Ramos (cell line): ENCODE results near the gene PSMB11.
"Not testable (repeated sequence)": the region's sequence is repeated elsewhere in the genome, so short reads cannot be mapped to it uniquely, and the experiment has no call there.

Source experiments
- in situ Hi-C: fragments of 300-500 bp; cut with MboI; formaldehyde crosslinking; loops from one replicate; pipeline ENCODE4 v1.14.3; 2022; ENCODE audit warnings: low sequenced_read_pairs; ENCODE audit not compliant: unreplicated experiment

The PSMB11 gene

GRCh38 chr14:23013054-23013748 lies 28.8 kb upstream of the PSMB11 start:
- in situ Hi-C loops, result no loop called here

GRCh38 chr14:23013749-23014054 lies 28.3 kb upstream of the PSMB11 start:
- in situ Hi-C loops, result not testable (repeated sequence)

DNA sequence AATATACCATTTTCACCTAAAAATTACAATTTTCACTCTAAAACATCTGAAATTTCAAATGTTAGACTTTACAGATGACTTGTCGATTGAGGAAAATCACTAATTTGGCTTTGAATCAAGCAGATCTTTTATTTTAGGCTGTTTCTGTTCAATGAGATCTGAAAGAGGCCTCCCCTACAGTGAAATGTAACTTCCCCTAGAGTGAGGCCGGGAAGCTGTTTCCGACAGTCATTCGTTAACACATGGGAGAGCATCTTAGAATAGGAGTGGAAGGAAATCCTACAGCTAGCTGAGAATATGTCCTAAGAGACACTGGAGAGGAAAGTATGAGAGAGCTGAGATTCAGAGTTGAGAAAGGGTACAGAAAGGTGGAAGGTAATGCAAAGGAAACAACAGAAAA lies 26.4 kb upstream of the PSMB11 start:
- in situ Hi-C loops, result no loop called here

DNA sequence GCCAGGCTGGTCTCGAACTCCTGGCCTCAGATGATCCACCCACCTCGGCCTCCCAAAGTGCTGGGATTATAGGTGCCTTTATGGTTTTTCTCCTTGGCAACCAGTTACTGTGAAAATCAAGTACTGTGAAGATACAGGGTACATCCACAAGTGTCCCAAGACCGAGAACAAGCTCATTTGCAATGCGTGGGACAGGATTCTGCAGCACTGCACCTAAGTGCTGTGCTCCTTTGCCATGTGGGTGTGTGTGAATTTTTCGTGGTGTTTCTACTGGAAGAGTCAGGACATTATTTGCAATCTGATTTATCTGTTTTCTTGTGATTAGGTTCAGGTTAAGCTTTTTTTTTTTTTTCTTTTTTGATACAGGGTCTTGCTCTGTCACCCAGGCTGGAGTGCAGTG lies 24.9 kb upstream of the PSMB11 start:
- in situ Hi-C loops, result no loop called here

DNA sequence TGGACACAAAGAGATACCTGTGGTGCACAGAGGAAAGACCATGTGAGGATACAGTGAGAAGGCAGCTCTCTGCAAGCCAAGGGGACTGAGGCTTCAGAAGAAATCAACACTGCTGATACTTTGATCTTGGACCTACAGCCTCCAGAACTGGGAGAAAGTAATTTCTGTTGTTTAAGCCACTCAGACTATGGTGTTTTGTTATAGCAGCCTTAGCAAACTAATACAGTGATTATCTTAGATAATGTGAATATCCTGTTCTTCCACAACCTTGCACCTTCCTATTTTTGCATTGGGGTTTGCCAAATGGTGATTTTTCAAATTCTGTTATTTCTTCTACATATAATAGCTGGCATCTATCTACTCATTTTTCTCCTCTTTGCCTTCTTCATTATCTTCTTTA lies 23.9 kb upstream of the PSMB11 start:
- in situ Hi-C loops, result no loop called here

DNA sequence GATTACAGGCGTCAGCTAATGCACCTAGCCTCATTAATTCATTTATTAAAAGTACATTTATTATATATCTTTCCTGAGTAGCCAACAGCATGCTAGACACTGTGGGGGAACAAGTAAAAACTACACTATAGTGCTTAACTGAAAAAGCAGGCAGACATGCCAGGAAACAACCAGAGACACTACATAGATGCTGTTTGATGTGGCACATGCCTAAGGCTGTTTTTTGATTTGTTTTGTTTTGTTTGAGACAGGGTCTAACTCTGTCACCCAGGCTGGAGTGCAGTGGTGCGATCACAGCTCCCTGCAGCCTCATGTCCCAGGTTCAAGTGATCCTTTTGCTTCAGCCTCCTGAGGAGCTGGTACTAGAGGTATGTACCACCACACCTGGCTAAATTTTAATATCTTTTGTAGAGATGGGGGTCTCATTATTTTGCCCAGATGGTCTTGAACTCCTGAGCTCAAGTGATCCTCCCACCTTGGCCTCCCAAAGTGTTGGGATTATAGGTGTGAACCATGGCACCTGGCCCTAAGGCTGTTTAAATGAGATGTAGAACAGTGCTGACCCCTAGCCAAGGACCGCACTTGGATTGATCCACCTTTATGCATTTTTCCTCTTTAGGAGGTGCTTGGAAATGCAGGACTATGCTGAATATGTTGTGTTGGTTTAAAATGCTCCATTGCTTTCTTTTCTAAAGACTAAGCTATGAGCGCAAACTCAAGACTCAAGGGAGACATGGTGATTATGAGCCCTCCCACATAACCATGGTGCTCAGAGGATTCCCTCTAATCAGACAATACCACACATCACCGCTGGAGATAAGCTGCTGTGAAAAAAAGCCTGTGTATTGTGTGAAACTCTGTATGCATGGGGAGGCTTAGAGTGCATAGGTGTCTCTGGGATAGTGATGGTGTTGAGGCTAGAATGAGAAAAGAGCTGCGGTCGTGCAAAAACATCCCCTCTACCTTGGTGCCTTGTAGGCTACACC lies 21.6 kb upstream of the PSMB11 start:
- in situ Hi-C loops, result no loop called here

- in situ Hi-C loops, result no loop called here
Observed at GRCh38 chr14:23021434-23021833, 20.6 kb upstream of the PSMB11 start.

DNA sequence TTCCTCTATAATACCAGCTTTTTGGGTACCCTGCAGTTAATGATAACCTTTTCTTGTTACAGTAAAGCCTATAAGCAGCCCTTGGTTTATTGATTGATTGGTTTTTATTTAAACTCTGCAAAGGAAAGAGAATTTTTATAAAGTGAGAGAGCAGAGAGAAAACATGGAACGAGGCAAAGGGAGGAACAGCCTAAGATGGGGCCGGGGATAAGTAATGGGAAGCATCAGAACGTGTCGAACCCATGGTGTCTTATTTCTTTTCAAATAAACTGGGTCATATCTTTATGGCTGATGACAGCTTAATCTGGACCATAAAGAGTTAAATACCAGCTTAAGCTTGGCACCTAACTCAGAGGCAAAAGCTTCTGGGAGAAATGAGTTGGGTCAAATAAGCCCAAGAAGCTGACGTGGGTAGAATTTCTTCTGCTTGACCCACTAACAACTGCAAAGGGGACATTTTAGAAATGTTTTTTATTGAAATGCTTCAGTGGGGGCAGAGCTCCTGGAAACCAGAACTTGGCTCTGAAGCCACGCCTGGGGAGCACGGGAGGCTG lies 20.0 kb upstream of the PSMB11 start:
- in situ Hi-C loops, result no loop called here

- in situ Hi-C loops, result no loop called here
Observed at GRCh38 chr14:23023022-23023794, 18.8 kb upstream of the PSMB11 start.

DNA sequence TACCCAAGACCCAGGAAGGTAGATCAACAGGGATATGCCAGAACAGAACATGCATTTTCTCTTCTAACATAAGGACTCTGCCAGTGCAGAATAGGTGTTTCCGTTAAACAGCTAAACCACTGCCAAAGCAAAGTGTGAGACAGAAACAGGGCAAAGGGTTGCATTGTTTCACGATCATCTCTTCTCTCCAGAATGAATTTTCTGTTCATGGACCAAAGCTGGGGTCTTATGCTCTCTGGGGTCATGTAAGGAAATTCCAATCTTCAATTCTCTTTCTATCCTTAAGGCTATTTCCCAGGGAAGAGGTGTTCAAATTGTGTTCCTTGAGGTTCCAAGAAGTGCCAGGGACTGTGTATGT lies 18.2 kb upstream of the PSMB11 start:
- in situ Hi-C loops, result no loop called here

DNA sequence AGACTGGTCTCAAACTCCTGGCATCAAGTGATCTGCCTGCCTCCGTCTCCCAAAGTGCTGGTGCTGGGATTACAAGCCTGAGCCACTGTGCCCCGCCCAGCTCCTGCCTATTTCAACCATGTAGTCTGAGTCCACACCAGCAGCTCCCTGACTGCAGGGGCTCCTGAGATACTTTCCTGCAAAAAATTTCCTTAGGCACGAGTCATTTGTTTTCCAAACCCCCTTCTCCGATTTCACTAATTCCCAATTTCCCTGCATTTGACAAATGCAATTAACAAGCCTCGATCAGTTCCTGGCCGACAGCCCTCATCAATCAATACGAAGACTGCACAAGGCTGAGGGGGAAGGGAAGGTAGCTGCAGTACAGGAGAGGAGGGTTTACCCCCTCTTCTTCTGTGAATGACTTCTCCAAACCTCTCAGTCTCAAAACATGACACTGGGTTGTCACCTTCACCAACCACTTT lies 17.4 kb upstream of the PSMB11 start:
- in situ Hi-C loops, result no loop called here

GRCh38 chr14:23025151-23025814 lies 16.7 kb upstream of the PSMB11 start:
- in situ Hi-C loops, result no loop called here

- in situ Hi-C loops, result no loop called here
Observed at GRCh38 chr14:23028799-23029198, 13.2 kb upstream of the PSMB11 start.

- in situ Hi-C loops, result no loop called here
Observed at GRCh38 chr14:23030936-23031335, 11.1 kb upstream of the PSMB11 start.

DNA sequence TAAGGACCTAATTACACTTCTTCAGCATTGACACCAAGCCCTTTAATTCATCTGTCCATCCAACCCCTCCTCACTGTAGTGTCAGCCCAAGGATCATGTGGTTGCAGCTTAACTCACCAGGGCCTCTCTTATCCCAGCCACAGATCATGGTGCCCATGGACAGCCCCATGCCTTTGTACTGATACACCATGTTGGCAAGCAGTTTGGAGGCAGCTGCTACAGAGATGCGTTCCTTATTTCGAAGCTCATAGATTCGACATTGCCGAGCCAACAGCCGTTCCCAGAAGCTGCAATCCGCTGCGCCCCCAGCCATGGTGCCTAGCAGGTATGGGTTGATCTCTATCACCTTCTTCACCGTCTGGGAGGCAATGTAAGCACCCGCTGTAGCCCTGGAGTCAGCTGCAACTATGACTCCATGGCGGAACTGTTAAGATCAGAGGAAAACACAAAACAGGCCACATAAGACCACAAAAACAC lies 8.7 kb upstream of the PSMB11 start:
- in situ Hi-C loops, result no loop called here

- in situ Hi-C loops, result no loop called here
Observed at GRCh38 chr14:23033801-23034497, 8.1 kb upstream of the PSMB11 start.

DNA sequence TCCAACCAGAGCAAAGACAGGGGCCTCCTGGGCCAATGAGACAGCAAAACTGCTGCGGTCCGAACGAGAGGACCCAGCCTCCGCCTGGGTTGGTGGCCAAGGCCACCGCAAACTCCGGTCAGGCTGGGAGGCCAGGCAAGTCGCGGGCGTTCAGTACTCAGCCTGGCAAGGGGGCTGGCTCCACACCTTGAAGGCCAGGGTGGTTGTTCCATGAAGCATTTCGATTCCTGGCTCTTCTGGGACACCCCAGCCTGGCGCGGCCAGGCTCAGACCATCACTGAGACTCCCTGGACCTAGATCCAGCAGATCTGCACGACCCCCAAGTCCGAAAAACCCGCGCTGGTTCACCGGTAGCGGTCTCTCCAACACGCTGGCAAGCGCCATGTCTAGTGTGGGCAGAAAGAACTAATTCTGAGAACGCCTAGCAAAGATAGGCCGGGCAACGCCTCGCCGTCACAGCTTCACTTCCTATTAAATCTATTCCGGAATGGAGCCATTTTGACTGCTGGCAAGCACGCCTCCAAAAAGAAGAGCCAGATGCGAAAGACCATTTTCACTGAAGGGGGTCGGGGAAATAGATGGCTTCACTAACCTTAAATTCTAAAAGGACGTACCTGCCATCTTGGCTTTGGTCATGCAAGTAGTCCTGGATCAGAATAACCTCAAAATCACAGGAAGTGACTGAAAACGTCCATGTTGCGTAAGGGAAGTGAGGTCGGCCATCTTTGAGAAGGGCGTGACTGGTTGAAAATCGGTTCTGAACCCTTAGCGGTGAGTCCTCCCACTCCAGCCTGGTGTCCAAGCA lies 7.3 kb upstream of the PSMB11 start, which contains the start of gene PSMB5:
PSMB5 (minus strand) TSS at position 403 of the 805 bp plus-strand sequence; CDS start at position 384, 19 bp downstream.
- in situ Hi-C loops, result no loop called here
